T-helper 22 cell (primary cell): ENCODE measurements around the gene SLC23A3.

Source experiments
- DNase-seq: peaks from one replicate; pipeline ENCODE4 v3.0.0-alpha.2; 2020; ENCODE audit warnings: low read depth

The SLC23A3 gene

DNA sequence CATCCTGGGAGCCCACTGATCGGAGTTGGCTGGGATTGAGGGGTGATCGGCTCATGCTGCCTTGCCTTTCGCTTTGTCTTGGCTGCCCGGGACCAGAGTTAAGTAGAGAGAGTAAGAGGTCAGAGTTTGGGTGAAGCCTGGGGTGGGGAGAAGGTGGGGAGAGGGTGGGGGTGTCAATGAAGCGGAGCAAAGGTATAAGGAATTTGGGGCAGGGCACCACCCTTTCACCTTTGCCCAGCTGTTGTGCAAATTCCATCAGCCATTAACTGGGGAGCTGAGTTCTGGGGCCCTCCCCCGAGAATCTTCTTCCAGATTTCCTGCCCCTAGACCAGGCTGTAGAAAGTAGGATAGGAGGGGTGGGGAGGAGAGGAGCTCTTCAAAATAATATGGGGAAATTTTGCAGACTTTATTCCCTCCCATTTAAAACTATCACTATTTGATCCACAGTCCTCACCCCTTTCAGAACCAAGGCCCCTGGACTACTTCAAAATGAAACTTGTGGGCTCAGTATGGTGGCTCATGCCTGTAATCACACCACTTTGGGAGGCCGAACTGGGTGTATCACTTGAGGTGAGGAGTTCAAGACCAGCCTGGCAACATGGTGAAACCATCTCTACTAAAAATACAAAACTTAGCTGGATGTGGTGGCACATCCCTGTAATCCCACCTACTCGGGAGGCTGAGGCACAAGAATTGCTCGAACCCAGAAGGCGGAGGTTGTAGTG, at the start of gene SLC23A3:
Gene SLC23A3, minus strand, starts transcription at position 100 of the 725 bp plus-strand sequence. Its CDS starts 45 bp downstream, at position 55.
- DNase-seq = no peak

DNA sequence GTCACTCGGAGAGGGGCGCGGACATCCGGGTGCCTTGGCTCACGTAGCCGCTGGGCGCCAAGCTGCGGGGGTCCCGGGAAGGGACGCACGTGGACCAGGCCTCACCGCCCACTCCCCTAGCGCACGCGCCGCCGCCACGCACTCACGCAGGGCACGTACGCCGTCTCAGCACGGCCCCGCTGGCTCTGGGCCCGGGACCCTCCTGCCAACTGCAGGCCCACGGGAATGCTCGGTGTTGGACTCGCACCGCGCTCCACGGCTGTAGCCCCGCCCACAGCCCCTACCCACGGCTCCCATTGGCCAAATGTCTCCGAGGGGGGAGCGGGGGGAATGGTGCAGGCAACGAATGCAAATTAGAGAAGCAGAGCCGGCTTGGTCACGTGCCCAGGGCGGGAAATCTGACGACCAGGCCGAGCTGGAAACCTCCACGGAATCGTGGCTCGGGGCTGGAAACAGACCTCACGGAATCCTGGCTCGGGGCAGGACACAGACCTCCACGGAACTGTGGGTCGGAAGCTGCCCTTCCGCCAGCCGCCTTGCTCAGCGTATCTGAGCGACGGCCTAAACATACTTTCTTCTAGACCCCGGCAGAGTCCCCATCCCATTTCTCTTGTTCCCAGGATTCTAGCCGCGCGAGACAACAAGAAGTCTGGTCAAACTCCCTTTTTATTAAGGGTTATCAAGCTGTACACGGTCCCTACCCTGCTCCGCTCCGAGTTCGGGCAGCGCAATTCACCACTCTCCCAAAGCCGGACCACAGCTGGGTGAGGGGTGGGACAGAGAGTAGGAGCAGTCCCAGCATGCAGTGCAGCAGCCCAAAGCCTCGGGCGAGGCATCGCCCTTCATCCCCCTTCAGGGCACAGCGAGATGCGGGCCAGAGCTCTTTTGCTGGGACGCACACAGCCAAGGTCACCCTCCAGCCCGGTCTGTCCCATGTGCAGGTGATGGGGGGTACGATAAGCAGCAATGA, 49.2 kb upstream of the SLC23A3 start, which contains the start of gene ABCB6:
Gene ABCB6, minus strand, starts transcription at position 227 of the 970 bp plus-strand sequence. CDS start 285 bp downstream, outside the sequence.
- DNase-seq = peak; percentile 83

DNA sequence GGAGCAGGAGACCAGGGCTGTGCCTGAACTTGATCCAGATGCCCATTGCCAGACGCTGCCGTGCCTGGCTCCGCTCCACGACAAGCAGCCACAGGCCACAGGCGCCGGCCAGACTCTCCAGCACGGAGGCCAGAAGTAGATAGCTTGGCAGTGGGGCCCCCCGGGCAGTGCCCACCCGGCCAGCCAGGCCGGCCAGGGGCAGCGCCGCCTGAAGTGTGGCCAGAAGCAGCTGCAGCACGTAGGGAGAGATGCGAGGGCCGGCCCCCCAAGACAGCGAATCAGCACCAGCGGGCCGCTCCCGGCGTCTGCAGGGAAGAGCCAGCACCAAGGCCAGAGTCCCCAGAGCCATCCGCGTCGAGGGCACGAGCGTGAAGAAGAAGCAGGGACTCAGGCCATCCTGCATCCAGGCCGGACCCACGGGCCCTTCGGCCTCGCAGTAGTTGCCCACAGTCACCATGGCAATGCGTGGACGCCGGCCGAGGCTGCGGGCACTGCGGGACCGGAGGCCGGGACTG, 48.4 kb upstream of the SLC23A3 start:
- DNase-seq = no peak

DNA sequence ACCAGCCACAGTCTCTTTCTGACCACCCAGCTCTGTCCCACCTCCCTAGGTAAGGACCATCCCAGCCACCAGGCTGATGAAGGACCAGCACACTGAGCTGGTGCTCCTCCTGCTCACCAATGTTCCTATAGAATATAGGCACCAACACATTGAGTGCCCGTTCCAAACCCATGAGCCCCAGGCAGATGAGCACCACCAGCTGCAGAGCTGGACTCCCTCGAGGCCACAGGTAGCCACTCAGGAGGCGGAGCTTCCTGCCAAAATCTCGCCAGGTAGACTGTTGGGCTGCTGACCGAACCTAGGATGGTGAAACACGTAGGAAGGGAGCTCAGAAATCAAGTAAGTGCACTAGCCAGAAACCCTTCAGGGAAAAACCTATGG, 46.7 kb upstream of the SLC23A3 start:
- DNase-seq = no peak

DNA sequence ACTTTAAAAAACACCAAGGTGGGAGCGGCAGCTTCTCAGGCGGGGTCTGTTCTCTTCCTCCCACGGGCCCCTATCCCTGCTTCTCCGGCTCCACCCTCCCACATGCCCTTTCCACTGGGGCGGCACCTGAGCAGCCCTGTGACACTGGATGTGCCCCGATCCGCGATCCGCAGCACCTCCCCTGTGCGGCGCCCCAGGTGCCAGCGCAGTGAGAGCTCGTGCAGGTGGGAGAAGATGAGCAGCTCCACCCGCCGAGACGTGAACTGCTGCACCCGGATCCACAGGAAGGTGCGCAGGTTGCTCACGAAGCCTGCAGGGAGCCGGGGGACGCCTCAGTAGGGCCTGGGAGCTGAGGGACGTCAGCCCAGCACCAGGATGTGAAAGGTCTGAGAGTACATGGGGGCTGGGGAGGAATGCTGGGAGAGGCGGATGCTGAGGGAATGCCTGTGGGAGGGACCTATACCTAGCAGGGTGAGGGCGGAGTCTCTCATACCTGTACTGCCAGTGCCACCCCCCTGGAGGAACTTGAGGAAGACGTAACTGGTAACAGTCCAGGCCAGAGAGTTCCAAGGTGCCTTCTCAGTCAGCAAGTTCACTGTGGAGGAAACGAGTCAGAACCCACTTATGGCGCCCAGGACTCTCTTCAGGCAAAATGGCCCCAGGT, 46.2 kb upstream of the SLC23A3 start:
- DNase-seq = no peak

GRCh38 chr2:219214786-219215185, 45.0 kb upstream of the SLC23A3 start:
- no peak for DNase-seq

- DNase-seq = no peak
Measured at GRCh38 chr2:219214141-219214540, 44.3 kb upstream of the SLC23A3 start.

- no peak for DNase-seq
Measured at GRCh38 chr2:219213486-219214071, 43.8 kb upstream of the SLC23A3 start.

GRCh38 chr2:219213026-219213415, 43.2 kb upstream of the SLC23A3 start:
- no peak for DNase-seq

- no peak for DNase-seq
Measured at GRCh38 chr2:219210886-219211362, 41.1 kb upstream of the SLC23A3 start.

DNA sequence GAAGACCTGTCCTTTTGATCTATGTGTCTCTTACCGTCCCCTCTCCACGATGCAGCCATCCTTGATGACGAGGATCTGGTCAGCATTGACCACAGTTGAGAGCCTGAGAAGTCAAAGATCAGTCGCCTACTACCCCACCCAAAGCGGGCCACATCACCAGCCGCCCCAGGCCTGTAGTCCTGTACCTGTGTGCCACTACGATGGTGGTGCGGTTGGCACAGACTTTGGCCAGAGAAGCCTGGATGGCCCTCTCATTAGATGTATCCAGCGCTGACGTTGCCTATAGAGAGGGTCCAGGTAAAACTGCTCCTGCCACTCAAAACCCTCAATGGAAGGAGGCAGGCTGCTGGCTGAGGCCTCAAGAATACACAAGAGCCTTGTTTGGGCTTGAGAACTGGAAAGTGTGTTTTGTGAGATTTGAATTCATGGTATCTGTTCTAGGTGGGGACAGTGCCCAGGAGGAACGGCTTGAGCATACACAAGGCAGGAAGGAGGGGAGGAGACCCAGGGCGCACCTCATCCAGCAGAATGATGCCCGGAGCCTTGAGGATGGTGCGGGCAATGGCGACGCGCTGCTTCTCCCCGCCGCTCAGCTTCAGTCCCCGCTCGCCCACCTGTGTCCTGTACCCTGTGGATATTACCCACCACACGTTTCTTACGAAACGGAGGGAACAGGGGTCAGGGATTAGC, 40.5 kb upstream of the SLC23A3 start:
- DNase-seq = no peak

- DNase-seq = no peak
Measured at GRCh38 chr2:219209236-219210195, 39.7 kb upstream of the SLC23A3 start.

DNA sequence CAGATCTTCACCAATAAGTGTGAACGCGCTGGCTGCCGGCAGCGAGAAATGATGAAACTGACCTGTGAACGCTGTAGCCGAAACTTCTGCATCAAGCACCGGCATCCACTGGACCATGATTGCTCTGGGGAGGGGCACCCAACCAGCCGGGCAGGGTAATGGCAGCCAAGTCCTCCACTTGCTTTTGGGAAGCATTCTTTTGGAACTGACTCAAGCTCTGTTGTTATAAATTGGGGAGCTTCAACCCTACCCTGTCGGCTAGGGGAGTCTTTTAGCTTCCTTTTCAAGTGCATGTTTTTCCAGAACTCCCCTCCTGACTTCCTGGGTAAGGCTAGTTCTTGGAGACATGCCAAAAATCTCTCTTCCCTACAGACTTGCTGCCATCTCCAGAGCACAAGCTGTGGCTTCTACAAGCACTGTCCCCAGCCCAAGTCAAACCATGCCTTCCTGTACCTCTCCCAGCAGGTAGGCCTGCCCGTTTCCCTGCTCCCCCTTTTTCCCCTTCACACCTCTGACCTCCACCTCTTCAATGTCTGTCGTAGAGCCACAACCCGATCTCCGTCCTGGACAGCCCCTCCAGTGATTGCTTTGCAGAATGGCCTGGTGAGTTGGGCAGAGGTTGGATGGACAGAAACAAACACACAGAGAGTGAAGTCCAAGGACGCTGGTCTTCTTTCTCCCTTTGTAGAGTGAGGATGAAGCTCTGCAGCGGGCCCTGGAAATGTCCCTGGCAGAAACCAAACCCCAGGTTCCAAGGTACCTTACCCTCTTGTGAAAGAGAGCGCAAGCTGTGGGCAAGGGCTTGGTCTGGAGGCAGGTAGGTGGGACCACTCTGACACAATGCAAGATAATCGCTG, 38.3 kb upstream of the SLC23A3 start:
- DNase-seq = no peak

DNA sequence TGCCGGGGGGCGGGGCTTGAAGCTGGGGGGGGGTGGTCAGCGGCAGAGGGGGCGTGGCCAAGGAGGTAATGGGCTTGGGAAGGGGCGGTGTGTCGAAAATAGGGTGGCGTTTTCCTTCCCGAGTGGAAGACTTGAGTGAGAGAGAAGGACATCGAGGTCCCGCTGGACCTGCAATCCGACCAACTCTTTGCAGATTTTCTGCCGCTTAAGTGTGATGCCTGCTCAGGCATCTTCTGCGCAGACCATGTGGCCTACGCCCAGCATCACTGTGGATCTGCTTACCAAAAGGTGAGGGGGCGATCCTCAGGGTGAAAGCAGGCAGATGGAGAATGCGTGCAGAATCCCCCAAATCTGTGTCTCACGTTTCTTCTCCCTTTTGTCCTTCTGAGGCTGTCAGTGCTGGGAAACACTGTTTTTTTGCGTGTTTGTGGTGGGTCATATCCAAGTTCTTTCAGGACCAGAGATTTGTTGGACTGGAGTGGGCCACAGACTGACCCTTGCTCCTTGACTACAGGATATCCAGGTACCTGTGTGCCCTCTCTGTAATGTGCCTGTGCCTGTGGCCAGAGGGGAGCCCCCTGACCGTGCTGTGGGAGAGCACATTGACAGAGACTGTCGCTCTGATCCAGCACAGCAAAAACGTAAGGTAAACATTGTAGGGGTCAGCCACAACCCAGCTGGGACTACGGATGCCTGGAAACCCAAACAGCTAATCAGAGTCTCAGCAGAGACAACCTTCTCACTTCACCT, 37.5 kb upstream of the SLC23A3 start:
- DNase-seq = no peak

GRCh38 chr2:219206328-219207133, 36.7 kb upstream of the SLC23A3 start, which contains the start of gene ZFAND2B:
Gene ZFAND2B, plus strand, starts transcription at chr2:219206782. Its CDS starts 206 bp downstream, at chr2:219206988.
- DNase-seq = peak; percentile 91

GRCh38 chr2:219205981-219206327, 36.1 kb upstream of the SLC23A3 start:
- DNase-seq = no peak

DNA sequence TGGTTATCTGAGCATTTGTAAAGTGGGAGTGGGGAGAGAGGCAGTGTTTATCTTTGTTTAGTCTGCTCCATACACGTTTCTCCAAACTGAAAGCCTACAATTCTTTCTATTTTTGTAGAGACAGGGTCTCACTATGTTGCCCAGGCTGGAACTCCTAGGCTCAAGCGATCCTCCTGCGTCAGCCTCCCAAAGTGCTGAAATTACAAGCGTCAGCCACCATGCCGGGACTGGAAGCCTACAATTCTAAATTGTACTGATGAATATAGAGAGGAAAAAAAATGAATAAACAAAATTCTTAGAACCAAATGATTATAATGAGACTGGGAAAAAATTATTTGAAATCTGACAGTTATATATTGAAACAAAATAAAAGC, 35.3 kb upstream of the SLC23A3 start:
- no peak for DNase-seq
